ENCODE data around the gene SHD.
"Not testable (repeated sequence)": the region's sequence is repeated elsewhere in the genome, so short reads cannot be mapped to it uniquely, and the experiment has no call there.

The SHD gene

DNA sequence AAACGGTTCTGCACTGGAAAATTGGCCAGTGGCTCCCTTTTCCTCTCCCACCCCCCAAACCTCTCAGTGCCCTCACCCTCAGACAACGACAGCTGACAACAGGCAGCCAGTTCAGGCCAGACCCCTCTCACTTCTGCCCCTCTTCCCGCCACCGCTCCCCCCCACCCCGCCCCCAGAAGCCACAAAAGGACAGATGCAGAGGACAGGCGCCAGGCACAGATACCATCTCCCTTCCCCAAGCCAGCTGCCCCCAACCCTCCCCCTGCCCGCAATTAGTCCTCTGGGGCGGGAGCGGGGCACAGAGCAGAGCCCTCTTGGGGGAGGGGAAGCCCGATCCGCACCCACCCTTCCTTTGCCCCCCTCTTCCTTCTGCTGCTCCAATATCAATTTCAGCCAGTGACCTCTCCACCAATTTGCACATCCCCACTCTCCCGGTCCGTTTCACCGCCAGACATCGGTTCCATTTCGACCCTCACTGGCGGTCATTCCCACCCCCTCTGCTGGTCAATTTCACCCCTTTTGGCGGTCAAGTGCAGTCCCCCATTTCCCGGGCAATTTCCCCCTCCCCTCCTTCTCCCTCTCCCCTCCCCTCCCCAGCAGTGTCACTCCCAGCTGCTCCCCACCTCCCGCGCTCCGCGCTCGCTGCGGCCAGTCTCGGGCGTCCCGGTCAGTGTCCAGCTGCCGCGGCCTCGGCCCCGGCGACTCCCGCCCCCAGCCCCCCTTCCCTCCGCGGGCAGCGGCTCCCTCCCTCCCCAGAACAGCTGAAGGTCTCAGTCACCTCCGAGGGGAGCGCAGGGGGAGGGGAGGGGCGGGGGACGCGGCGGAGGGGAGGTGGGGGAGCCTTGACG is at the start of gene SHD:
TSS of gene SHD (plus strand) at position 848 of the 848 bp plus-strand sequence. CDS start 798 bp downstream, outside the sequence.
- no peak for DNase-seq

GRCh38 chr19:4230237-4230636 is 48.8 kb upstream of the SHD start:
- DNase-seq = not testable (repeated sequence)

- not testable (repeated sequence) for DNase-seq
Observed at GRCh38 chr19:4231521-4231920, 47.5 kb upstream of the SHD start.

GRCh38 chr19:4232139-4232538 is 46.9 kb upstream of the SHD start:
- not testable (repeated sequence) for DNase-seq

DNA sequence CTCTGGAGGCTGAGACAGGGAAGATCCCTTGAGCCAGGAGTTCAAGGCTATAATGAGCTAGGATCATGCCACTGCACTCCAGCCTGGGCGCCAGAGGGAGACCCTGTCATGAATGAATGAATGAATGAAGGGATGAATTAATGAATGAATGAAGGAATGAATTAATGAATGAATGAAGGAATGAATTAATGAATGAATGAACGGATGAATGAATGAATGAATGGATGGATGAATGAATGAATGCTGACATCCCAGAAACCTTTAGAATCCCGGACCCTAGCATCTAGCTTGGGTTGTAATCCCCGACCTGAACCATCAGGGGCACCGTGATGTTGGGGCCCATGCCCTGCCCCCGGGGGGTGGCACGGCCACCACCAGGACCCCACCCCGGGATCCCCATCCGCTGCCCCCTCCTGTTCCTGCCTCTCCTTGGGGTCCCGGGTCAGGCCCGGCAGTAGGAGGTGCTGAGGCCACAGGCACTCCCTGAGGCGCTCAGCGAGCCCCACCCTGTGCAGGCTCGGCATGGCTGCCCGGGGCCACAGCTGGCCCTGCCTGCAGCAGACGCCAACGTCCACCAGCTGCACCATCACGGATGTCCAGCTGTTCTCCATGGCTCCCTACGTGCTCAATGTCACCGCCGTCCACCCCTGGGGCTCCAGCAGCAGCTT is 46.3 kb upstream of the SHD start:
- no peak for DNase-seq

DNA sequence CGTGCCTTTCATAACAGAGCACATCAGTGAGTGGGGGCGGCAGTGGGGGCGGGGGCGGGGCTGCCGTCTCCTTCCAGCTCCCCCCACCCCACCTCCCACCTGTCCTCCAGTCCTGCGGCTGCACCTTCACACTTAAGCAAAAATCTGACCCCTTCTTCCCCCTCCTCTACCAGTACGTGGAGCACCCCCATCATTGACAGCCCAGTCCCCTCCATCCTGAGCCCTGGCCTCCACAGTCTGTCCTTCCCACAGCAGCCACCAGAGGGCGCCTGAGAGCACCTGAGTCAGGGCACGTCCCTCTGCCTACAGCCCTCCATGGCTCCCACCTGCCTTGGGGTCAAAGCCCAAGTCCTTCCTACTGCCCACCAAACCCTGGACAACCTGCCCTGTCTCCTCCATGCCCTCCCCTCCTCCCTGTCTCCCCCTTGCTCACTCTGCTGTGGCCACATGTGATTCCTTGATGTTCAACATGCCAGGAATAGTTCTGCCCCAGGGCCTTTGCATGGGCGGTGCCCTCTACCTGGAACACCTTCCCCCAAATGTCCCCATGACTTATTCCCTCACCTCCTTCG is 45.7 kb upstream of the SHD start:
- DNase-seq = no peak

DNA sequence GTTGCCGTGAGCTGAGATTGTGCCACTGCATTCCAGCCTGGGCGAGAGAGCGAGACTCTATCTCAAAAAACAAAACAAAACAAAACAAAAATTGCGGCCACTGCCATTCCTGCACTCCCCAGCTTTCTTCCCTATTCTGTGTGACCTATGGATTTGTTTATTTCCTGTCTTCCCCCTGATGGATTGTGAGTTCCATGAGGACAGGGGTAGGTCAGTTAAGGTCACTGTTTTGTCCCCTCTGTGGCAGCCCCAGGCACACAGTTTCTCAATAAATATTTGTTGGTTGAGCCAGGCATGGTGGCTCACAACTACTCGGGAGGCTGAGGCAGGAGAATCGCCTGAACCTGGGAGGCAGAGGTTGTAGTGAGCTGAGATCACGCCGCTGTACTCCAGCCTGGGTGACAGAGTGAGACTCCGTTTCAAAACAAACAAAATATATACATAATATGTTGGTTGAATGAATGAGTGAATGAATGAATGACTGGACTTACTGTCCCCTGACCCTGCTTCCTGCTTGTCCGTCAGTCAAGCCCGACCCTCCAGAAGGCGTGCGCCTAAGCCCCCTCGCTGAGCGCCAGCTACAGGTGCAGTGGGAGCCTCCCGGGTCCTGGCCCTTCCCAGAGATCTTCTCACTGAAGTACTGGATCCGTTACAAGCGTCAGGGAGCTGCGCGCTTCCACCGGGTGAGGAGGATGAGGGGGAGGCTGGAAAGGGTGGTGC is 44.8 kb upstream of the SHD start:
- no peak for DNase-seq

- no peak for DNase-seq
Observed at GRCh38 chr19:4234862-4235201, 44.2 kb upstream of the SHD start.

DNA sequence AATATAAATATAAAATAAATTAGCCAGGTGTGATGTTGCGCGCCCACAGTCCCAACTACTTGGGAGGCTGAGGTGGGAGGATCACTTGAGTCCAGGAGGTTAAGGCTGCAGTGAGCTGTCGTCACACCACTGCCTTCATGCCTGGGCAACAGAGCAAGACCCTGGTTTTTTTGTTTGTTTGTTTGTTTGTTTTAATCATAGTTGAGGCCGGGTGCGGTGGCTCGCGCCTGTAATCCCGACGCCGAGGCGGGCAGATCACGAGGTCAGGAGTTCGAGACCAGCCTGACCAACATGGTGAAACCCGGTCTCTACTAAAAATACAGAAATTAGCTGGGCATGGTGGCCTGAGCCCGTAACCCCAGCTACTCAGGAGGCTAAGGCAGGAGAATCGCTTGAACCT is 41.6 kb upstream of the SHD start:
- DNase-seq = not testable (repeated sequence)

DNA sequence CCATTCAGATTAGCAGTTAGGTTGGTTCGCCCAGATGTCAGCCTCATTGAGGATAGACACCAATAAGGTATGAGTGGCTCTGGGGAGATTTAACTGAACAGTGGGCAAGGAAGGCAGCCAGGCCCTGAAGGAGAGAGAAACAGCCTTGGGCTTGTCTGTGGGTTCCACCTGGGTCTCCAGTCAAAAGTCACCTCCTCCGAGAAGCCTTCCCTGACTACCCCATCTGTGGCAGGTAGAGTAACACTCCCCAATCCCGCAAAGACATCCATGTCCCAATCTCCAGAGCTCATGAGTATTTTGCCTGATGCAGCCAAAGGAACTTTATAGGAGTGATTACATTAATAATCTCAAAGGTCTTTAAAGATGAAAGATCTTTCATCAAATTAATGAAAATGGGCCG is 40.2 kb upstream of the SHD start:
- no peak for DNase-seq

- no peak for DNase-seq
Observed at GRCh38 chr19:4241824-4242430, 37.1 kb upstream of the SHD start.

DNA sequence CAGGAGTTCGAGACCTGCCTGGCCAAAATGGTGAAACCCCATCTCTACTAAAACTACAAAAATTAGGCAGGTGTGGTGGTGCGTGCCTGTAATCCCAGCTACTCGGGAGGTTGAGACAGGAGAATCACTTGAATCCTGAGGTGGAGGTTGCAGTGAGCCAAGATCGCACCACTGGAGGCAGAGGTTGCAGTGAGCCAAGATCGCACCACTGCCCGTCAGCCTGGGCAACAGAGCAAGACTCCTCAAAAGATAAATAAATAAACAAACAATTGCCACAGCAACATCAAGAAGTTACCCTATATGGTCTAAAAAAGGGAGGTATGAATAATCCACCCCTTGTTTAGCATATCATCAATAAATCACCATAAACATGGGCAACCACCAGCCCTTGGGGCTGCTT is 33.1 kb upstream of the SHD start:
- not testable (repeated sequence) for DNase-seq

- DNase-seq = peak; percentile 95
Observed at GRCh38 chr19:4246767-4247593, 32.1 kb upstream of the SHD start, which contains the start of gene YJU2. Gene YJU2 (plus strand): TSS chr19:4247080. CDS start chr19:4247147, 67 bp downstream.

GRCh38 chr19:4256563-4256962 is 22.5 kb upstream of the SHD start:
- no peak for DNase-seq

DNA sequence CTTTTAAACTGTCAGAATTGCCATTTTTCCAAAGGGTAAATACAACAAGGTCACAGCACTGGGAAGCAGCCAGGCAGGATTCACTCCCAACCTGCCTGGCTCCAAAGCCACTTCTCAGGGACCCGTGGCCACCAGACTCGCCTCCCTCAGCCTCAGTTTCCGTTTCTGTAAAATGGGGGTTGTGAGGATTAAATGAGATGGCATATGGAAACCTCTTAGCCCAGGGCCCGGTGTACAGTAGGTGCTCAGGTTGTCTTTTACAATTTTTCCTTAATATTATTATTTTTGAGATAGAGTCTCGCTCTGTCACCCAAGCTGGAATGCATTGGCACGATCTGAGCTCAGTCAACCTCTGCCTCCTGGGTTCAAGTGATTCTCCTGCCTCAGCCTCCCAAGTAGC is 22.0 kb upstream of the SHD start:
- no peak for DNase-seq

GRCh38 chr19:4258181-4258580 is 20.9 kb upstream of the SHD start:
- no peak for DNase-seq

- DNase-seq = no peak
Observed at GRCh38 chr19:4260613-4261191, 18.4 kb upstream of the SHD start.

DNA sequence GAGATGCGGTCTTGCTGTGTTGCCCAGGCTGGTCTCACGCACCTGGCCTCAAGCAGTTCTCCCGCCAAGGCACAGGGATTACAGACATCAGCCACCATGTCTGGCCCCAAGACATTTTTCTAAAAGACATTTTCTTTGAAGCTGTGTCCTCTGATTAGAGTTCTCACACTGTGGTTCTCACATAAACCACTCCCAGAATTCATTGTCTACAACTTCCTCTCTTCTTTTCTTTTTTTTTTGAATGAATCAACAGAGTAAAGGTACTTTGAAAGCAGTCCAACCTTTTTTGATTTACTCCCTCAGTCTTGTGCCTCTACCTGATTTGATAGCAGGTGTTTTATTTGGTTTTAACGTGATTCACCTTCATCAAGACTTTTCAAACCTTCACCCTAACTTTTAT is 14.3 kb upstream of the SHD start:
- DNase-seq = no peak

- DNase-seq = no peak
Observed at GRCh38 chr19:4266253-4267000, 12.6 kb upstream of the SHD start.

DNA sequence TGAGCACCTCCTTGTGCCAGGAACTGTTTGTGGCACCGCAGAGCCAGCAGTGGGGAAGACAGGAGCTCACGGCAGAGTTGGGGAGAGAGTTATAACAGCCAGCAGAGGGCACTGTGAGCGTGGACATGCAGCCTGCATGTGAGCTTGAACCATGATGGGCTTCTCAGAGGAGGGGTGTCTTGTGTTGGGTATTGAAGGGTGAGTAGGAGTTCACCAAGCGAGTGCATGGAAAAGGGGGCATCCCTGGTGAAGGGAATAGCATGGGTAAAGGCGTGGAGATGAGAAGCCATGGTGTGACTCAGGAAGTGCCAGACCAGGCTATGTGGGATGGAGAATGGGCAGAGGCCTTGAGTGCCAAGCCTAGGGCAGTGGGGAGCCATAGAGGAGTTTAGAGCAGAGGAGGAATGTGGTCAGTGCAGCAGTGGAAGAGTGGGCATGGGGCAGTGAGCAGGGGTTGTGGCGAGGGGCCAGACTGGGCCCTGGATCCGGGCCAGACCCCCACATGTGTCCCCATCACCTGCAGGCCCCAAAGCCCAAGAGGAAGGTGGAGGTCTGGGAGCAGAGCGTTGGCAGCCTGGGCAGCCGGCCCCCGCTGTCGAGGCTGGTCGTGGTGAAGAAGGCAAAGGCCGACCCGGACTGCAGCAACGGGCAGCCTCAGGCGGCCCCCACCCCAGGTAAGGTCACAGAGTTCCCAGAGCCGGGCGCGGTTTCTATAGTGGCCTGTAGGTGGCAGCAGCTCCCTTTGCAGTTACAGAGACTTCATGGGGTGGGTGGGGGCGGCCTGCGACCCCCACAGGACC is 11.8 kb upstream of the SHD start:
- DNase-seq = no peak
